H1 (cell line): ENCODE measurements around the gene TLK1. TPM values are rescaled to one million over a fixed set of nuclear protein-coding genes. Genes with fewer than 3 reads are reported as not detected.
"Not testable (repeated sequence)": the region's sequence is repeated elsewhere in the genome, so short reads cannot be mapped to it uniquely, and the experiment has no call there.

Experiments used
- CTCF ChIA-PET: fragments of 300-600 bp; sonication (Branson Sonifier 250); formaldehyde crosslinking; loops from one replicate; lab custom pipeline; 2021; ENCODE audit not compliant: partially characterized antibody; lab: Charles Lee
- POLR2A ChIA-PET: fragments of 300-600 bp; sonication (Branson Sonifier 250); formaldehyde crosslinking; loops from one replicate; lab custom pipeline; 2021; ENCODE audit warnings: inconsistent platforms; ENCODE audit not compliant: partially characterized antibody; lab: Charles Lee
- DNase-seq, 2 experiments: peaks; one replicate each; pipeline versions ENCODE4 v3.0.0 to v3.0.0-alpha.2; 2010 to 2022; ENCODE audit warnings: low spot score in 2 of 2, low read depth in 1 of 2, mixed read lengths in 1 of 2
- FAIRE-seq: peaks from 2 replicates; lab custom pipeline; 2011; peaks lifted over from hg19 to GRCh38; lab: Jason Lieb, UNC
- H2AFZ ChIP-seq: 2 replicates; pipeline ENCODE4 v1.8.1; 2012; ENCODE audit warnings: low read length, inconsistent platforms
- H2AK5ac ChIP-seq: 2 replicates; pipeline ENCODE4 v1.6.1; 2013; ENCODE audit warnings: low read depth, low read length
- H2BK120ac ChIP-seq: replicated peaks from 2 replicates; pipeline ENCODE3; 2013; ENCODE audit warnings: low read depth, low read length, inconsistent platforms
- H2BK12ac ChIP-seq: 2 replicates; pipeline ENCODE4 v1.6.1; 2013; ENCODE audit warnings: low read depth, low read length
- H2BK15ac ChIP-seq: 2 replicates; pipeline ENCODE4 v1.6.1; 2013; ENCODE audit warnings: low read length
- H2BK20ac ChIP-seq: 2 replicates; pipeline ENCODE4 v1.6.1; 2013; ENCODE audit warnings: low read length
- H2BK5ac ChIP-seq: 2 replicates; pipeline ENCODE4 v1.6.1; 2013; ENCODE audit warnings: low read depth, low read length
- H3K14ac ChIP-seq: 2 replicates; pipeline ENCODE4 v1.6.1; 2013; ENCODE audit warnings: inconsistent platforms; ENCODE audit not compliant: insufficient read length
- H3K18ac ChIP-seq: 2 replicates; pipeline ENCODE4 v1.6.1; 2013; ENCODE audit warnings: low read length; ENCODE audit errors: extremely low read depth
- H3K23ac ChIP-seq: 2 replicates; pipeline ENCODE4 v1.6.1; 2013; ENCODE audit warnings: inconsistent platforms; ENCODE audit not compliant: insufficient read length
- H3K23me2 ChIP-seq: 2 replicates; pipeline ENCODE4 v1.6.1; 2013; ENCODE audit warnings: low read depth, low read length
- H3K27ac ChIP-seq: 2 replicates; pipeline ENCODE4 v1.6.1; 2011; ENCODE audit warnings: low read depth, low read length, inconsistent platforms
- H3K27me3 ChIP-seq, 4 experiments: replicated peaks in 1 of 4; 1 replicate in 1 of 4; 2 replicates in 3 of 4; pipeline versions ENCODE4 v1.6.1 to v1.8.1; 2011 to 2013; ENCODE audit warnings: low read length in 3 of 4, mild to moderate bottlenecking in 3 of 4, inconsistent platforms in 2 of 4, mixed read lengths in 2 of 4, moderate library complexity in 1 of 4; ENCODE audit not compliant: control insufficient read depth in 3 of 4, insufficient read depth in 3 of 4; ENCODE audit errors: extremely low read depth in 1 of 4
- H3K36me3 ChIP-seq, 4 experiments: 2 replicates each; pipeline versions ENCODE4 v1.6.1 to v1.8.1; 2011 to 2013; ENCODE audit warnings: mild to moderate bottlenecking in 4 of 4, low read length in 3 of 4, moderate library complexity in 2 of 4, control low read depth in 1 of 4, inconsistent platforms in 1 of 4; ENCODE audit not compliant: insufficient read depth in 4 of 4, control insufficient read depth in 2 of 4
- H3K4ac ChIP-seq: replicated peaks from 2 replicates; pipeline ENCODE3; 2013; ENCODE audit warnings: low read length, low read depth, mixed read lengths, inconsistent platforms; ENCODE audit not compliant: insufficient read length
- H3K4me1 ChIP-seq, 4 experiments: replicated peaks in 1 of 4; 1 replicate in 1 of 4; 2 replicates in 3 of 4; pipeline versions ENCODE4 v1.6.1 to v1.8.1; 2011 to 2013; ENCODE audit warnings: low read length in 3 of 4, inconsistent platforms in 2 of 4, mixed read lengths in 1 of 4; ENCODE audit not compliant: insufficient read depth in 4 of 4, control insufficient read depth in 3 of 4
- H3K4me2 ChIP-seq, 2 experiments: 2 replicates each; pipeline versions ENCODE4 v1.6.1 to v1.8.1; 2011 to 2013; ENCODE audit warnings: low read depth in 2 of 2, low read length in 2 of 2, control low read depth in 1 of 2, inconsistent platforms in 1 of 2, mild to moderate bottlenecking in 1 of 2; ENCODE audit not compliant: insufficient read depth in 1 of 2
- H3K4me3 ChIP-seq, 4 experiments: fragments of 200-600, 300-600 bp in 1 of 4; sonication (generic), shearing (Covaris generic), sonication (Bioruptor Twin) in 1 of 4; 2 replicates each; pipeline versions ENCODE4 v1.5.1 to v1.8.1; 2011 to 2016; ENCODE audit warnings: low read length in 4 of 4, low read depth in 3 of 4, control low read depth in 2 of 4, inconsistent platforms in 2 of 4, mild to moderate bottlenecking in 2 of 4, mixed read lengths in 1 of 4, moderate library complexity in 1 of 4; ENCODE audit not compliant: insufficient read depth in 2 of 4; ENCODE audit errors: extremely low read depth in 1 of 4
- H3K56ac ChIP-seq: replicated peaks from 2 replicates; pipeline ENCODE3; 2013; ENCODE audit warnings: low read depth, mild to moderate bottlenecking, mixed read lengths, low read length, inconsistent platforms; ENCODE audit not compliant: insufficient read length
- H3K79me1 ChIP-seq: 2 replicates; pipeline ENCODE4 v1.6.1; 2013; ENCODE audit warnings: low read depth, low read length, control low read depth
- H3K79me2 ChIP-seq, 2 experiments: 2 replicates each; pipeline versions ENCODE4 v1.6.1 to v1.8.1; 2012 to 2013; ENCODE audit warnings: low read length in 2 of 2, mild to moderate bottlenecking in 2 of 2, inconsistent platforms in 1 of 2; ENCODE audit not compliant: insufficient read depth in 2 of 2, control insufficient read depth in 1 of 2
- H3K9ac ChIP-seq, 4 experiments: replicated peaks in 1 of 4; 1 replicate in 1 of 4; 2 replicates in 3 of 4; pipeline versions ENCODE4 v1.6.1 to v1.8.1; 2011 to 2013; ENCODE audit warnings: low read depth in 3 of 4, low read length in 3 of 4, control low read depth in 2 of 4, mild to moderate bottlenecking in 2 of 4, moderate library complexity in 2 of 4, inconsistent platforms in 1 of 4; ENCODE audit errors: extremely low read depth in 1 of 4
- H3K9me3 ChIP-seq, 2 experiments: 2 replicates each; pipeline versions ENCODE4 v1.6.1 to v1.8.1; 2012 to 2013; ENCODE audit warnings: mild to moderate bottlenecking in 2 of 2, moderate library complexity in 2 of 2, control low read depth in 1 of 2, inconsistent platforms in 1 of 2, low read depth in 1 of 2, low read length in 1 of 2, mixed read lengths in 1 of 2; ENCODE audit not compliant: insufficient read depth in 2 of 2
- H4K20me1 ChIP-seq, 2 experiments: replicated peaks in 1 of 2; 2 replicates each; pipeline versions ENCODE3 to v1.8.1; 2011 to 2013; ENCODE audit warnings: inconsistent platforms in 2 of 2, low read length in 2 of 2, mild to moderate bottlenecking in 1 of 2; ENCODE audit not compliant: insufficient read depth in 2 of 2, control insufficient read depth in 1 of 2
- H4K5ac ChIP-seq: 2 replicates; pipeline ENCODE4 v1.6.1; 2013; ENCODE audit warnings: low read length, low read depth, mixed read lengths, inconsistent platforms; ENCODE audit not compliant: insufficient read length
- H4K8ac ChIP-seq: 2 replicates; pipeline ENCODE4 v1.8.0; 2013; ENCODE audit warnings: mild to moderate bottlenecking, moderate library complexity, low read length, inconsistent platforms; ENCODE audit not compliant: insufficient read depth; ENCODE audit errors: extremely low read depth
- H4K91ac ChIP-seq: replicated peaks from 2 replicates; pipeline ENCODE3; 2013; ENCODE audit warnings: low read length, mixed read lengths, inconsistent platforms; ENCODE audit not compliant: insufficient read length
- SIX5 ChIP-seq: IDR thresholded peaks from 2 replicates; pipeline ENCODE4 v1.6.1; 2011; ENCODE audit warnings: mild to moderate bottlenecking, low read depth, low read length
- ZNF274 ChIP-seq: IDR thresholded peaks from 2 replicates; pipeline ENCODE4 v1.7.0; 2012; ENCODE audit warnings: low read length, borderline replicate concordance; ENCODE audit errors: extremely low read depth
- WGBS, 2 experiments: shearing (Covaris generic) in 1 of 2; methylation state at CpG; one replicate each; pipeline versions ENCODE4 v1.1.6 to v1.1.7; 2013 to 2015; ENCODE audit warnings: low lambda C conversion rate in 2 of 2, mixed read lengths in 2 of 2, inconsistent platforms in 1 of 2, low coverage in 1 of 2, missing lambda C conversion rate in 1 of 2; ENCODE audit not compliant: insufficient replicate concordance in 2 of 2, insufficient coverage in 1 of 2, insufficient read length in 1 of 2; ENCODE audit errors: extremely low coverage in 1 of 2, missing lambda C conversion rate in 1 of 2; 5-methylcytosine and 5-hydroxymethylcytosine counted together
- polyA plus RNA-seq, 7 experiments: library from polyadenylated mRNA; depleted of rRNA in 3 of 7; stranded (reverse) in 5 of 7; unstranded in 2 of 7; fragments of >200 nt in 5 of 7; fragments of 200-250 nt in 2 of 7; gene quantifications; 1 replicate in 5 of 7; 2 replicates in 1 of 7; 4 replicates in 1 of 7; pipeline versions ENCODE4 v1.2.1 to v1.2.3, GENCODE V29; 2011 to 2013; ENCODE audit warnings: missing spikeins in 2 of 7, mixed read lengths in 2 of 7
- total RNA-seq: library from RNA; stranded (reverse); fragmentation: NEBNext Ultra II Directional; extraction: Animal tissue kit (Norgen Biotek cat#: 25700); gene quantifications from 2 replicates; pipeline ENCODE4 v1.2.1, GENCODE V29; 2021

Gene TLK1
- total and polyA plus RNA-seq, 2 of the 8 experiments (the other 6 are each of a cell fraction or from before 2014, with no cell fraction given) = 11.2 to 102 TPM

DNA sequence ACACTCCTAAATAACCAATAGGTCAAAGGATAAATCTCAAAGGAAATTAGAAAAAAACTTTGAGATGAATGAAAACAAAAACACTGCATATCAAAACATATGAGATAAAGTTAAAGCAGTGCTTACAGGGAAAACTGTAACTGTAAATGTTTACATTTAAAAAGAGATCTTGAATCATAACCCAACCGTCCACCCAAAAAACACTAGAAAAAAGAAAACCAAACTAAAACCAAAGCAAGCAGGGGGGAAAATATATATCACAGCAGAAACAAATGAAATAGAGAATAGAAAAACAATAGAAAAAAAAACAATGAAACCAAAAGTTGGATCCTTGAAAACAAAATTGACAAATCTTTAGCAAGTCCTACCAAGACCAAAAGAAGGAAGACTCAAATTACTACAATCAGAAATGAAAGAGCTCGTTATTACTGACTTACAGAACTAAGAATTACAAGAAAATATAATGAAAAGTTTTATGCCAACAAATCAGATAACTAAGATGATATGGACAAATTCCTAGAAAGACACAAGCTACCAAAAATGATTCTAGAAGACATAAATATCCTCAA lies 65.6 kb downstream of the TLK1 start (continued):
- TF ChIP-seq SIX5 = no peak
- no peak for TF ChIP-seq ZNF274

DNA sequence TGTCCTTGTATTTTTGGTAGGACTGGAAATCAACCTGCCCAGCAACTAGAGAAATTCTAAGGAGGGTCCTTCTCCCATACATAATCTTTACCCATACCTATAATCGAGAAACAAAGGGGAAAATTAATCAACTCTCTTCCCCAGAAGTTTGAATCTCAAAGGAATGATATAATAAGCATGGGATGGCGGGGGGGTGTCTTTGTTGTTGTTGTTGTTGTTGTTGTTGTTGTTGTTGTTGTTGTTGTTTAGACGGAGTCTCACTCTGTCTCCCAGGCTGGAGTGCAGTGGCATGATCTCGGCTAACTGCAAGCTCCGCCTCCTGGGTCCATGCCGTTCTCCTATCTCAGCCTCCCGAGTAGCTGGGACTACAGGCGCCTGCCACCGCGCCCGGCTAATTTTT lies 69.2 kb downstream of the TLK1 start:
- H2BK20ac ChIP-seq, H4K20me1 ChIP-seq, H3K4me3 ChIP-seq, H3K4me1 ChIP-seq, H3K23me2 ChIP-seq, H3K27ac ChIP-seq, DNase-seq, H3K4me2 ChIP-seq, H3K18ac ChIP-seq, H2AK5ac ChIP-seq, H3K9ac ChIP-seq, H3K9me3 ChIP-seq, H3K4ac ChIP-seq, H4K8ac ChIP-seq, H2BK5ac ChIP-seq, H4K91ac ChIP-seq, H3K23ac ChIP-seq, FAIRE-seq, H2BK120ac ChIP-seq, H2AFZ ChIP-seq, H3K14ac ChIP-seq, POLR2A ChIA-PET, H4K5ac ChIP-seq, H3K79me1 ChIP-seq, H3K36me3 ChIP-seq, H2BK15ac ChIP-seq, H2BK12ac ChIP-seq, H3K56ac ChIP-seq, H3K27me3 ChIP-seq: not testable (repeated sequence)
- CTCF ChIA-PET = interaction anchor here (1.6 kb wide), 1 partner anchor 325 kb away, joined by 3 read pairs; no protein-coding TSS in a partner anchor
- H3K79me2 ChIP-seq = peaks cover 6 to 94% of the 10 kb centered on the region in 2 experiments; a peak in 3 of 4 replicates
- WGBS, 2 experiments = 84% methylated on average over 8 of the region's 11 CpGs; no CpG with 5 or more reads in 1 of the 2 experiments
